Activated CD8-positive, alpha-beta memory T cell treated with anti-CD3 and anti-CD28 coated beads, Interleukin-2, amount 50 U/mL, for 48 hours (primary cell): ENCODE results near the gene ZFR2.

ENCODE experiments used
- DNase-seq: peaks from one replicate; pipeline ENCODE4 v3.0.0-alpha.2; 2020

The ZFR2 gene

GRCh38 chr19:3785938-3786824 is 82.7 kb downstream of the ZFR2 start, which contains the start of gene MATK:
Gene MATK (minus strand): TSS chr19:3786381. CDS start chr19:3785135, 1,246 bp downstream.
- DNase-seq = peak; percentile 71

- DNase-seq = peak; percentile 67
Measured at GRCh38 chr19:3785451-3785937, 83.3 kb downstream of the ZFR2 start.

- DNase-seq = no peak
Measured at GRCh38 chr19:3784607-3785450, 84.0 kb downstream of the ZFR2 start.

GRCh38 chr19:3783660-3784584 is 84.9 kb downstream of the ZFR2 start:
- DNase-seq = peak; percentile 71

GRCh38 chr19:3782903-3783302 is 85.9 kb downstream of the ZFR2 start:
- no peak for DNase-seq

GRCh38 chr19:3782330-3782729 is 86.5 kb downstream of the ZFR2 start:
- no peak for DNase-seq

- DNase-seq = no peak
Measured at GRCh38 chr19:3781603-3782002, 87.2 kb downstream of the ZFR2 start.

- DNase-seq = no peak
Measured at GRCh38 chr19:3780786-3781304, 88.0 kb downstream of the ZFR2 start.

GRCh38 chr19:3778899-3779723 is 89.7 kb downstream of the ZFR2 start:
- no peak for DNase-seq

- DNase-seq = no peak
Measured at GRCh38 chr19:3778104-3778867, 90.6 kb downstream of the ZFR2 start.

GRCh38 chr19:3776479-3777040 is 92.3 kb downstream of the ZFR2 start:
- DNase-seq = no peak

GRCh38 chr19:3775831-3776230 is 93.0 kb downstream of the ZFR2 start:
- no peak for DNase-seq

GRCh38 chr19:3775374-3775711 is 93.5 kb downstream of the ZFR2 start:
- DNase-seq = no peak

GRCh38 chr19:3774621-3775373 is 94.0 kb downstream of the ZFR2 start:
- DNase-seq = no peak

GRCh38 chr19:3773814-3774515 is 94.9 kb downstream of the ZFR2 start:
- DNase-seq = no peak

- no peak for DNase-seq
Measured at GRCh38 chr19:3771906-3772455, 96.9 kb downstream of the ZFR2 start, which contains the start of gene RAX2. Gene RAX2 (minus strand): TSS chr19:3772228. CDS start chr19:3771742, 486 bp downstream.

GRCh38 chr19:3771000-3771905 is 97.6 kb downstream of the ZFR2 start:
- DNase-seq = no peak
